Immature natural killer cell (primary cell): ENCODE measurements around the gene PDE4D. TPM values are rescaled to one million over a fixed set of nuclear protein-coding genes. Genes with fewer than 3 reads are reported as not detected.

ENCODE experiments used
- DNase-seq, 3 donors: peaks; one replicate each; pipeline ENCODE4 v3.0.0; 2022; ENCODE audit warnings: mixed read lengths in 1 of 3
- H3K27ac Mint-ChIP-seq, 6 donors: one replicate each; pipeline ENCODE4 v1.8.0; 2020; ENCODE audit warnings: mixed read lengths in 6 of 6, mild to moderate bottlenecking in 5 of 6, inconsistent platforms in 4 of 6, moderate library complexity in 3 of 6
- H3K27me3 Mint-ChIP-seq, 3 donors: one replicate each; pipeline ENCODE4 v1.8.0; 2020 to 2021; ENCODE audit warnings: low read depth in 3 of 3, mild to moderate bottlenecking in 3 of 3, mixed read lengths in 3 of 3, moderate library complexity in 3 of 3, inconsistent platforms in 1 of 3
- H3K36me3 Mint-ChIP-seq, 3 donors: one replicate each; pipeline ENCODE4 v1.8.0; 2020; ENCODE audit warnings: mixed read lengths in 3 of 3, inconsistent platforms in 2 of 3, mild to moderate bottlenecking in 2 of 3
- H3K4me1 Mint-ChIP-seq, 2 donors: one replicate each; pipeline ENCODE4 v1.8.0; 2020; ENCODE audit warnings: inconsistent platforms in 2 of 2, mild to moderate bottlenecking in 2 of 2, mixed read lengths in 2 of 2, moderate library complexity in 1 of 2
- H3K4me3 Mint-ChIP-seq, 5 donors: one replicate each; pipeline ENCODE4 v1.8.0; 2020; ENCODE audit warnings: mild to moderate bottlenecking in 5 of 5, mixed read lengths in 5 of 5, inconsistent platforms in 3 of 5, moderate library complexity in 3 of 5
- H3K9me3 Mint-ChIP-seq, 6 donors: one replicate each; pipeline ENCODE4 v1.8.0; 2020; ENCODE audit warnings: mild to moderate bottlenecking in 6 of 6, mixed read lengths in 6 of 6, inconsistent platforms in 4 of 6, moderate library complexity in 3 of 6
- polyA plus RNA-seq, 3 donors: library from polyadenylated mRNA; unstranded; fragments of 300-500 nt; fragmentation: Illumina TruSeq; gene quantifications; one replicate each; pipeline ENCODE4 v1.2.3, GENCODE V29; 2021

The PDE4D gene
- polyA plus RNA-seq, 3 donors from 2014 or later = 10.7 to 15.4 (median 12.6) TPM

GRCh38 chr5:58950224-58950623 is 943.3 kb downstream of the PDE4D start:
- Mint-ChIP-seq H3K36me3 (no peaks in the 10 kb centered on the region), H3K4me1 (no peaks in the 10 kb centered on the region), H3K4me3 (no peak overlapping the region), H3K9me3 (peaks cover 0 to 2% (median 0%) of the 10 kb centered on the region in 6 donors), H3K27ac (no peak overlapping the region), H3K27me3 (peaks cover 5 to 8% (median 7%) of the 10 kb centered on the region in 3 donors)
- DNase-seq = no peak

GRCh38 chr5:58946230-58946629 is 947.3 kb downstream of the PDE4D start:
- H3K27me3 Mint-ChIP-seq = peaks cover 3 to 8% (median 5%) of the 10 kb centered on the region in 3 donors
- no peaks in the 10 kb centered on the region for H3K4me1 Mint-ChIP-seq
- peaks cover 0 to 2% (median 0%) of the 10 kb centered on the region in 6 donors for H3K9me3 Mint-ChIP-seq
- no peak overlapping the region for H3K27ac Mint-ChIP-seq
- no peak for DNase-seq
- H3K36me3 Mint-ChIP-seq = peaks cover 0 to 3% (median 0%) of the 10 kb centered on the region in 3 donors
- no peak overlapping the region for H3K4me3 Mint-ChIP-seq

- H3K4me3 Mint-ChIP-seq = no peak overlapping the region
- no peak for DNase-seq
- no peaks in the 10 kb centered on the region for H3K4me1 Mint-ChIP-seq
- peaks cover 1 to 10% (median 2%) of the 10 kb centered on the region in 3 donors for H3K27me3 Mint-ChIP-seq
- H3K9me3 Mint-ChIP-seq = peaks cover 0 to 2% (median 0%) of the 10 kb centered on the region in 6 donors
- no peak overlapping the region for H3K27ac Mint-ChIP-seq
- peaks cover 0 to 3% (median 0%) of the 10 kb centered on the region in 3 donors for H3K36me3 Mint-ChIP-seq
Observed at GRCh38 chr5:58944221-58944620, 949.3 kb downstream of the PDE4D start.

GRCh38 chr5:58940446-58940845 is 953.1 kb downstream of the PDE4D start:
- Mint-ChIP-seq H3K9me3 (no peaks in the 10 kb centered on the region), H3K4me3 (no peak overlapping the region), H3K36me3 (peaks cover 0 to 3% (median 0%) of the 10 kb centered on the region in 3 donors), H3K4me1 (no peaks in the 10 kb centered on the region), H3K27ac (no peak overlapping the region), H3K27me3 (peaks cover 2 to 10% (median 5%) of the 10 kb centered on the region in 3 donors)
- no peak for DNase-seq

- H3K4me1 Mint-ChIP-seq = no peaks in the 10 kb centered on the region
- no peak for DNase-seq
Observed at GRCh38 chr5:58939664-58940063, 953.9 kb downstream of the PDE4D start.

GRCh38 chr5:58938563-58939424 is 954.7 kb downstream of the PDE4D start:
- Mint-ChIP-seq H3K36me3 (peaks cover 0 to 3% (median 0%) of the 10 kb centered on the region in 3 donors), H3K27ac (no peak overlapping the region), H3K27me3 (peaks cover 2 to 13% (median 5%) of the 10 kb centered on the region in 3 donors), H3K9me3 (no peaks in the 10 kb centered on the region), H3K4me3 (no peak overlapping the region), H3K4me1 (no peaks in the 10 kb centered on the region)
- no peak for DNase-seq

More at GRCh38 chr5:58939664-58940063, 953.9 kb downstream of the PDE4D start:
- no peaks in the 10 kb centered on the region for H3K9me3 Mint-ChIP-seq
- H3K27me3 Mint-ChIP-seq = peaks cover 2 to 14% (median 5%) of the 10 kb centered on the region in 3 donors
- no peak overlapping the region for H3K4me3 Mint-ChIP-seq
- H3K36me3 Mint-ChIP-seq = peaks cover 0 to 3% (median 0%) of the 10 kb centered on the region in 3 donors
- H3K27ac Mint-ChIP-seq = no peak overlapping the region

- peaks cover 0 to 1% (median 0%) of the 10 kb centered on the region in 6 donors for H3K9me3 Mint-ChIP-seq
- no peak for DNase-seq
- no peak overlapping the region for H3K4me3 Mint-ChIP-seq
- no peaks in the 10 kb centered on the region for H3K4me1 Mint-ChIP-seq
- H3K27ac Mint-ChIP-seq = no peak overlapping the region
- peaks cover 3 to 10% (median 7%) of the 10 kb centered on the region in 3 donors for H3K27me3 Mint-ChIP-seq
- H3K36me3 Mint-ChIP-seq = no peaks in the 10 kb centered on the region
Observed at GRCh38 chr5:58937031-58937681, 956.4 kb downstream of the PDE4D start.

GRCh38 chr5:58934629-58935097 is 958.9 kb downstream of the PDE4D start:
- peaks cover 0 to 6% (median 0%) of the 10 kb centered on the region in 6 donors for H3K9me3 Mint-ChIP-seq
- H3K4me1 Mint-ChIP-seq = no peaks in the 10 kb centered on the region
- DNase-seq = no peak

GRCh38 chr5:58933891-58934628 is 959.5 kb downstream of the PDE4D start:
- DNase-seq = no peak
- H3K4me1 Mint-ChIP-seq = no peaks in the 10 kb centered on the region
- no peak overlapping the region for H3K4me3 Mint-ChIP-seq
- peaks cover 3 to 8% (median 7%) of the 10 kb centered on the region in 3 donors for H3K27me3 Mint-ChIP-seq
- peaks cover 0 to 6% (median 0%) of the 10 kb centered on the region in 6 donors for H3K9me3 Mint-ChIP-seq
- H3K36me3 Mint-ChIP-seq = no peaks in the 10 kb centered on the region
- H3K27ac Mint-ChIP-seq = no peak overlapping the region

More at GRCh38 chr5:58934629-58935097, 958.9 kb downstream of the PDE4D start:
- H3K27me3 Mint-ChIP-seq = peaks cover 3 to 7% (median 6%) of the 10 kb centered on the region in 3 donors
- H3K27ac Mint-ChIP-seq = no peak overlapping the region
- H3K36me3 Mint-ChIP-seq = no peaks in the 10 kb centered on the region
- H3K4me3 Mint-ChIP-seq = no peak overlapping the region

GRCh38 chr5:58932057-58932612 is 961.4 kb downstream of the PDE4D start:
- Mint-ChIP-seq H3K4me3 (no peak overlapping the region), H3K27ac (no peak overlapping the region), H3K9me3 (peaks cover 0 to 6% (median 0%) of the 10 kb centered on the region in 6 donors), H3K27me3 (peaks cover 3 to 15% (median 4%) of the 10 kb centered on the region in 3 donors), H3K4me1 (no peaks in the 10 kb centered on the region), H3K36me3 (no peaks in the 10 kb centered on the region)
- DNase-seq = no peak

- Mint-ChIP-seq H3K4me3 (no peak overlapping the region), H3K4me1 (no peaks in the 10 kb centered on the region), H3K9me3 (peaks cover 0 to 6% (median 0%) of the 10 kb centered on the region in 6 donors), H3K27me3 (peaks cover 3 to 15% (median 4%) of the 10 kb centered on the region in 3 donors), H3K36me3 (no peaks in the 10 kb centered on the region), H3K27ac (no peak overlapping the region)
- no peak for DNase-seq
Observed at GRCh38 chr5:58930520-58930919, 963.0 kb downstream of the PDE4D start.

- Mint-ChIP-seq H3K4me3 (no peak overlapping the region), H3K27ac (no peak overlapping the region), H3K9me3 (peaks cover 0 to 6% (median 0%) of the 10 kb centered on the region in 6 donors), H3K4me1 (no peaks in the 10 kb centered on the region), H3K27me3 (peaks cover 3 to 11% (median 4%) of the 10 kb centered on the region in 3 donors), H3K36me3 (no peaks in the 10 kb centered on the region)
- DNase-seq = no peak
Observed at GRCh38 chr5:58929726-58930125, 963.8 kb downstream of the PDE4D start.

- DNase-seq = no peak
- Mint-ChIP-seq H3K9me3 (peaks cover 0 to 6% (median 0%) of the 10 kb centered on the region in 6 donors), H3K4me3 (no peak overlapping the region), H3K27me3 (peaks cover 3 to 11% (median 3%) of the 10 kb centered on the region in 3 donors), H3K4me1 (no peaks in the 10 kb centered on the region), H3K27ac (no peak overlapping the region), H3K36me3 (no peaks in the 10 kb centered on the region)
Observed at GRCh38 chr5:58927938-58928337, 965.6 kb downstream of the PDE4D start.
